GM19043 (cell line): Measurements from ENCODE around the gene FASTK.

Source experiments
- ATAC-seq: cut with Tn5 transposase; IDR thresholded peaks from one replicate; pipeline ENCODE4 v1.9.1; 2021; ENCODE audit warnings: low read depth; ENCODE audit not compliant: unreplicated experiment

Gene FASTK

GRCh38 chr7:151100921-151101320 lies 20.3 kb upstream of the FASTK start:
- no peak for ATAC-seq

GRCh38 chr7:151099486-151100211 lies 19.0 kb upstream of the FASTK start:
- ATAC-seq: no peak

GRCh38 chr7:151095828-151096475 lies 15.3 kb upstream of the FASTK start:
- ATAC-seq: no peak

GRCh38 chr7:151095123-151095797 lies 14.7 kb upstream of the FASTK start:
- ATAC-seq: no peak

- ATAC-seq: no peak
Observed at GRCh38 chr7:151094675-151095074, 14.1 kb upstream of the FASTK start.

GRCh38 chr7:151093748-151094147 lies 13.1 kb upstream of the FASTK start:
- ATAC-seq: no peak

GRCh38 chr7:151091988-151092387 lies 11.4 kb upstream of the FASTK start:
- no peak for ATAC-seq

GRCh38 chr7:151091431-151091830 lies 10.8 kb upstream of the FASTK start:
- ATAC-seq: no peak

- ATAC-seq: no peak
Observed at GRCh38 chr7:151091003-151091402, 10.4 kb upstream of the FASTK start.

GRCh38 chr7:151089893-151090730 lies 9.5 kb upstream of the FASTK start:
- no peak for ATAC-seq

GRCh38 chr7:151088856-151089699 lies 8.5 kb upstream of the FASTK start:
- ATAC-seq: no peak

- no peak for ATAC-seq
Observed at GRCh38 chr7:151088019-151088855, 7.6 kb upstream of the FASTK start.

GRCh38 chr7:151087245-151088018 lies 6.8 kb upstream of the FASTK start:
- no peak for ATAC-seq

- no peak for ATAC-seq
Observed at GRCh38 chr7:151086802-151087244, 6.2 kb upstream of the FASTK start.

- ATAC-seq: peak; percentile 40
Observed at GRCh38 chr7:151085691-151086620, 5.3 kb upstream of the FASTK start, which contains the start of gene AGAP3. TSS of gene AGAP3 (plus strand) at chr7:151086475. CDS start at chr7:151086742, 267 bp downstream.

- no peak for ATAC-seq
Observed at GRCh38 chr7:151085329-151085690, 4.7 kb upstream of the FASTK start.

GRCh38 chr7:151083824-151084160 lies 3.2 kb upstream of the FASTK start:
- ATAC-seq: no peak
